IMR-90 (cell line): Measurements from ENCODE around the gene TTLL4. TPM values are rescaled to one million over a fixed set of nuclear protein-coding genes. Genes with fewer than 3 reads are reported as not detected.

Experiments used
- ATAC-seq: fragments of 200-7000 bp; cut with Tn5 transposase; 2 replicates; pipeline ENCODE4 v1.9.1; 2020; ENCODE audit warnings: low read depth, mild to moderate bottlenecking, moderate library complexity
- BruUV-seq: library from RNA; stranded (reverse); fragments of 400-500 nt; replicated peaks from 2 replicates; lab custom pipeline; 2021; lab: Mats Ljungman, UMichigan
- CTCF ChIA-PET: fragments of 300-600 bp; formaldehyde crosslinking; extraction: SDS; loops from one replicate; lab custom pipeline; 2021; ENCODE audit warnings: antibody characterized with exemption; lab: Yijun Ruan, JAX
- POLR2A ChIA-PET: fragments of 300-600 bp; sonication (Branson Sonifier 250); formaldehyde crosslinking; loops from one replicate; lab custom pipeline; 2022; ENCODE audit warnings: antibody characterized with exemption; ENCODE audit not compliant: unreplicated experiment; lab: Charles Lee
- DNase-seq: peaks from one replicate; pipeline ENCODE4 v3.0.0; 2013
- H2AFZ ChIP-seq: replicated peaks from 2 replicates; pipeline ENCODE3; 2013; ENCODE audit warnings: low read length, mild to moderate bottlenecking; ENCODE audit not compliant: poor library complexity
- H2AK5ac ChIP-seq: 2 replicates; pipeline ENCODE4 v1.6.1; 2013; ENCODE audit warnings: low read depth, low read length, inconsistent platforms
- H2AK9ac ChIP-seq: replicated peaks from 2 replicates; pipeline ENCODE3; 2013; ENCODE audit warnings: mild to moderate bottlenecking, low read depth, low read length, moderate library complexity; ENCODE audit not compliant: poor library complexity
- H2BK120ac ChIP-seq: 2 replicates; pipeline ENCODE4 v1.6.1; 2013; ENCODE audit warnings: low read depth, low read length, inconsistent platforms
- H2BK15ac ChIP-seq: 3 replicates; pipeline ENCODE4 v1.6.1; 2013; ENCODE audit warnings: low read depth, low read length, inconsistent platforms
- H2BK20ac ChIP-seq: 2 replicates; pipeline ENCODE4 v1.6.1; 2013; ENCODE audit warnings: low read depth, mild to moderate bottlenecking, inconsistent platforms, low read length, moderate library complexity
- H2BK5ac ChIP-seq: 2 replicates; pipeline ENCODE4 v1.6.1; 2013; ENCODE audit warnings: mild to moderate bottlenecking, low read depth, low read length, inconsistent platforms; ENCODE audit not compliant: poor library complexity, severe bottlenecking
- H3K14ac ChIP-seq: replicated peaks from 2 replicates; pipeline ENCODE4 v1.6.1; 2013; ENCODE audit warnings: low read depth, low read length, inconsistent platforms
- H3K18ac ChIP-seq: 2 replicates; pipeline ENCODE4 v1.6.1; 2013; ENCODE audit warnings: low read depth, low read length, control low read depth
- H3K23ac ChIP-seq: 2 replicates; pipeline ENCODE4 v1.6.1; 2013; ENCODE audit warnings: low read depth, low read length, inconsistent platforms
- H3K27ac ChIP-seq: 2 replicates; pipeline ENCODE4 v1.5.1; 2013; ENCODE audit warnings: mild to moderate bottlenecking, control low read depth, low read length; ENCODE audit not compliant: insufficient read depth
- H3K27me3 ChIP-seq: 2 replicates; pipeline ENCODE4 v1.6.1; 2013; ENCODE audit warnings: low read length; ENCODE audit not compliant: control insufficient read depth, insufficient read depth
- H3K36me3 ChIP-seq: 2 replicates; pipeline ENCODE4 v1.6.1; 2013; ENCODE audit warnings: low read length, mixed read lengths; ENCODE audit not compliant: control insufficient read depth, insufficient read depth
- H3K4ac ChIP-seq: 2 replicates; pipeline ENCODE4 v1.6.1; 2013; ENCODE audit warnings: low read depth, low read length, inconsistent platforms
- H3K4me1 ChIP-seq: 2 replicates; pipeline ENCODE4 v1.6.1; 2013; ENCODE audit warnings: low read length, mixed read lengths; ENCODE audit not compliant: control insufficient read depth, insufficient read depth
- H3K4me2 ChIP-seq: 2 replicates; pipeline ENCODE4 v1.6.1; 2013; ENCODE audit warnings: low read depth, mild to moderate bottlenecking, control low read depth, low read length, moderate library complexity
- H3K4me3 ChIP-seq: 2 replicates; pipeline ENCODE4 v1.5.1; 2013; ENCODE audit warnings: low read depth, mild to moderate bottlenecking, control low read depth, low read length, moderate library complexity; ENCODE audit not compliant: insufficient read depth
- H3K56ac ChIP-seq: 2 replicates; pipeline ENCODE4 v1.6.1; 2013; ENCODE audit warnings: low read length, inconsistent platforms; ENCODE audit not compliant: insufficient read depth; ENCODE audit errors: extremely low read depth
- H3K79me1 ChIP-seq, 2 experiments: 2 replicates each; pipeline ENCODE4 v1.6.1; 2013; ENCODE audit warnings: low read length in 2 of 2, inconsistent platforms in 1 of 2, low read depth in 1 of 2
- H3K9ac ChIP-seq: 2 replicates; pipeline ENCODE4 v1.6.1; 2013; ENCODE audit warnings: low read depth, low read length, control low read depth
- H3K9me1 ChIP-seq: 2 replicates; pipeline ENCODE4 v1.6.1; 2013; ENCODE audit warnings: low read length, inconsistent platforms; ENCODE audit not compliant: insufficient read depth
- H3K9me3 ChIP-seq: 2 replicates; pipeline ENCODE4 v1.6.1; 2013; ENCODE audit warnings: low read length; ENCODE audit not compliant: control insufficient read depth, insufficient read depth
- H4K20me1 ChIP-seq: 2 replicates; pipeline ENCODE4 v1.6.1; 2013; ENCODE audit warnings: low read length, inconsistent platforms; ENCODE audit not compliant: insufficient read depth
- H4K5ac ChIP-seq: 2 replicates; pipeline ENCODE4 v1.6.1; 2013; ENCODE audit warnings: mild to moderate bottlenecking, low read depth, low read length, control low read depth
- H4K8ac ChIP-seq, 2 experiments: 2 replicates each; pipeline ENCODE4 v1.6.1; 2013; ENCODE audit warnings: low read depth in 2 of 2, low read length in 2 of 2, control low read depth in 1 of 2, inconsistent platforms in 1 of 2
- H4K91ac ChIP-seq: 2 replicates; pipeline ENCODE4 v1.6.1; 2013; ENCODE audit warnings: low read depth, low read length, inconsistent platforms; ENCODE audit not compliant: insufficient read depth
- BHLHE40 ChIP-seq: fragments of 150-350 bp; IDR thresholded peaks from 2 replicates; pipeline ENCODE4 v1.6.1; 2016; ENCODE audit warnings: mild to moderate bottlenecking, low read depth, low read length
- CTCF ChIP-seq: conservative IDR thresholded peaks from 2 replicates; pipeline ENCODE4 v1.5.1; 2012; ENCODE audit warnings: mild to moderate bottlenecking, low read depth, low read length, improper control_type of control experiment
- FOS ChIP-seq: fragments of 150-350 bp; IDR thresholded peaks from 2 replicates; pipeline ENCODE4 v1.6.1; 2016; ENCODE audit warnings: low read depth, low read length
- MAFK ChIP-seq: IDR thresholded peaks from 2 replicates; pipeline ENCODE4 v1.6.1; 2012; ENCODE audit warnings: low read depth, low read length, improper control_type of control experiment
- MAZ ChIP-seq: IDR thresholded peaks from 2 replicates; pipeline ENCODE4 v1.6.1; 2012; ENCODE audit warnings: low read depth, mild to moderate bottlenecking, low read length, improper control_type of control experiment, moderate library complexity, borderline replicate concordance
- MXI1 ChIP-seq: IDR thresholded peaks from 2 replicates; pipeline ENCODE4 v1.6.1; 2012; ENCODE audit warnings: low read depth, mild to moderate bottlenecking, low read length, moderate library complexity, borderline replicate concordance
- NFE2L2 ChIP-seq: fragments of 150-350 bp; IDR thresholded peaks from 2 replicates; pipeline ENCODE4 v1.6.1; 2016; ENCODE audit warnings: low read depth, mild to moderate bottlenecking, low read length
- RAD21 ChIP-seq: IDR thresholded peaks from 2 replicates; pipeline ENCODE4 v1.6.1; 2012; ENCODE audit warnings: low read length, improper control_type of control experiment
- RCOR1 ChIP-seq: IDR thresholded peaks from 2 replicates; pipeline ENCODE4 v1.6.1; 2012; ENCODE audit warnings: mild to moderate bottlenecking, low read length, improper control_type of control experiment; ENCODE audit not compliant: insufficient replicate concordance
- RFX5 ChIP-seq: IDR thresholded peaks from 2 replicates; pipeline ENCODE4 v1.8.0; 2012; ENCODE audit warnings: low read depth, mild to moderate bottlenecking, low read length, moderate library complexity
- SMC3 ChIP-seq: fragments of 150-350 bp; IDR thresholded peaks from 2 replicates; pipeline ENCODE4 v1.6.1; 2016; ENCODE audit warnings: low read depth, mild to moderate bottlenecking, antibody characterized with exemption, low read length, moderate library complexity
- USF2 ChIP-seq: fragments of 150-350 bp; IDR thresholded peaks from 2 replicates; pipeline ENCODE4 v1.6.1; 2017; ENCODE audit warnings: mild to moderate bottlenecking, antibody characterized with exemption, low read length, low read depth
- WGBS, 2 experiments: methylation state at CpG; one replicate each; pipeline versions ENCODE4 v1.1.5 to v1.1.7; 2013; ENCODE audit warnings: missing lambda C conversion rate in 2 of 2; ENCODE audit not compliant: insufficient read length in 1 of 2; ENCODE audit errors: extremely low coverage in 2 of 2; 5-methylcytosine and 5-hydroxymethylcytosine counted together
- dilution Hi-C: fragments of 300-500 bp; cut with HindIII; formaldehyde crosslinking; loops from one replicate; pipeline ENCODE4 v1.14.3; 2018; ENCODE audit warnings: low sequenced_read_pairs; ENCODE audit not compliant: unreplicated experiment
- in situ Hi-C: fragments of 300-500 bp; cut with MboI; formaldehyde crosslinking; loops from 3 replicates; pipeline ENCODE4 v1.14.3; 2019; ENCODE audit warnings: low sequenced_read_pairs, inconsistent platforms, mixed read lengths
- intact Hi-C: fragments of 100-400 bp; cut with micrococcal nuclease; formaldehyde crosslinking; loops from 2 replicates; pipeline ENCODE4 v1.10.0; 2022
- polyA plus RNA-seq, 3 experiments: library from polyadenylated mRNA; depleted of rRNA; stranded (reverse); fragments of >200 nt; gene quantifications; 2 replicates each; pipeline ENCODE4 v1.2.3, GENCODE V29; 2012; ENCODE audit warnings: low replicate concordance in 1 of 3
- total RNA-seq: library from RNA; depleted of rRNA; stranded (reverse); fragments of >200 nt; gene quantifications from 2 replicates; pipeline ENCODE4 v1.2.3, GENCODE V29; 2012
- TF ChIP-seq, protein P1 (sequence below): fragments of 150-350 bp; IDR thresholded peaks from 2 replicates; pipeline ENCODE4 v1.6.1; 2016; ENCODE audit warnings: low read depth, mild to moderate bottlenecking, low read length, moderate library complexity, borderline replicate concordance

The TTLL4 gene
- total and polyA plus RNA-seq, 2 of the 4 experiments (the other 2 are of a cell fraction), result 9.0 to 22.9 TPM

GRCh38 chr2:218713922-218714321 is 3.3 kb downstream of the TTLL4 start:
- TF ChIP-seq CTCF, result no peak
- no peak for TF ChIP-seq NFE2L2
- no peak for TF ChIP-seq MXI1
- TF ChIP-seq, protein P1, sequence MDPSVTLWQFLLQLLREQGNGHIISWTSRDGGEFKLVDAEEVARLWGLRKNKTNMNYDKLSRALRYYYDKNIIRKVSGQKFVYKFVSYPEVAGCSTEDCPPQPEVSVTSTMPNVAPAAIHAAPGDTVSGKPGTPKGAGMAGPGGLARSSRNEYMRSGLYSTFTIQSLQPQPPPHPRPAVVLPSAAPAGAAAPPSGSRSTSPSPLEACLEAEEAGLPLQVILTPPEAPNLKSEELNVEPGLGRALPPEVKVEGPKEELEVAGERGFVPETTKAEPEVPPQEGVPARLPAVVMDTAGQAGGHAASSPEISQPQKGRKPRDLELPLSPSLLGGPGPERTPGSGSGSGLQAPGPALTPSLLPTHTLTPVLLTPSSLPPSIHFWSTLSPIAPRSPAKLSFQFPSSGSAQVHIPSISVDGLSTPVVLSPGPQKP, result no peak
- TF ChIP-seq SMC3, result no peak
- no peak for TF ChIP-seq MAFK
- TF ChIP-seq RCOR1, result no peak
- no peak for TF ChIP-seq BHLHE40
- TF ChIP-seq USF2, result no peak
- no peak for TF ChIP-seq MAZ
- TF ChIP-seq RAD21, result no peak
- no peak for TF ChIP-seq FOS
- no peak for TF ChIP-seq RFX5
- no peak overlapping the region for H3K4me2 ChIP-seq
- no peak overlapping the region for H2AK9ac ChIP-seq
- H3K18ac ChIP-seq, result no peak overlapping the region
- in situ Hi-C loops (no loop called here), dilution Hi-C loops (no loop called here), intact Hi-C loops (no loop called here)
- ATAC-seq (no peak), DNase-seq (no peak)
- WGBS, 2 experiments, result 100% methylated on average over 2 of the region's 2 CpGs; no CpG with 5 or more reads in 1 of the 2 experiments
- no peaks in the 10 kb centered on the region for H3K36me3 ChIP-seq
- no peak overlapping the region for H3K23ac ChIP-seq
- no peaks in the 10 kb centered on the region for H4K20me1 ChIP-seq
- H3K9me3 ChIP-seq, result no peaks in the 10 kb centered on the region
- no peak overlapping the region for H3K56ac ChIP-seq
- no peak overlapping the region for H3K27ac ChIP-seq
- H2AK5ac ChIP-seq, result no peak overlapping the region
- no peak overlapping the region for H2BK5ac ChIP-seq
- ChIA-PET POLR2A (no interaction called here), CTCF (interaction anchor here (1.0 kb wide), 1 partner anchor 133 kb away, joined by 4 read pairs; no protein-coding TSS in a partner anchor)
- H2BK120ac ChIP-seq, result no peak overlapping the region
- H3K4me3 ChIP-seq, result no peak overlapping the region
- H4K8ac ChIP-seq, result no peak overlapping the region
- no peak overlapping the region for H3K4ac ChIP-seq
- peaks cover 20 to 51% of the 10 kb centered on the region in 2 experiments; a peak in 3 of 4 replicates for H3K79me1 ChIP-seq
- BruUV-seq, result no TSS peak
- no peak overlapping the region for H4K5ac ChIP-seq
- no peak overlapping the region for H2AFZ ChIP-seq
- no peak overlapping the region for H3K14ac ChIP-seq
- no peaks in the 10 kb centered on the region for H3K27me3 ChIP-seq
- H4K91ac ChIP-seq, result no peak overlapping the region
- peaks cover 7% of the 10 kb centered on the region; the same call in 1 of the 2 replicates for H3K9me1 ChIP-seq
- H2BK15ac ChIP-seq, result no peak overlapping the region
- H2BK20ac ChIP-seq, result no peak overlapping the region
- H3K4me1 ChIP-seq, result peaks cover 9% of the 10 kb centered on the region
- no peak overlapping the region for H3K9ac ChIP-seq
